Large intestine (tissue), 3 donors: ENCODE measurements around the gene RNF4. TPM values are rescaled to one million over a fixed set of nuclear protein-coding genes. Genes with fewer than 3 reads are reported as not detected.

Experiments
- DNase-seq, 2 donors: peaks; one replicate each; pipeline versions ENCODE4 v3.0.0 to v3.0.0-alpha.2; 2013
- H3K27ac ChIP-seq: one replicate; pipeline ENCODE4 v1.5.1; 2013; ENCODE audit warnings: low read length
- H3K27me3 ChIP-seq: 2 replicates; pipeline ENCODE4 v1.6.1; 2013; ENCODE audit warnings: low read length; ENCODE audit not compliant: control insufficient read depth, insufficient read depth
- H3K36me3 ChIP-seq: 2 replicates; pipeline ENCODE4 v1.6.1; 2013; ENCODE audit warnings: low read length; ENCODE audit not compliant: control insufficient read depth, insufficient read depth
- H3K4me1 ChIP-seq: one replicate; pipeline ENCODE4 v1.6.1; 2013; ENCODE audit warnings: low read length; ENCODE audit not compliant: control insufficient read depth, insufficient read depth
- H3K4me3 ChIP-seq: one replicate; pipeline ENCODE4 v1.5.1; 2013; ENCODE audit warnings: low read length
- H3K9me3 ChIP-seq: one replicate; pipeline ENCODE4 v1.6.1; 2013; ENCODE audit warnings: mild to moderate bottlenecking, low read depth, low read length, moderate library complexity; ENCODE audit not compliant: control insufficient read depth
- WGBS: methylation state at CpG from one replicate; pipeline ENCODE4 v1.1.5; 2013; ENCODE audit warnings: low lambda C conversion rate; ENCODE audit not compliant: insufficient coverage; 5-methylcytosine and 5-hydroxymethylcytosine counted together
- polyA plus RNA-seq: library from polyadenylated mRNA; unstranded; fragments of 120-200 nt; gene quantifications from one replicate; pipeline ENCODE4 v1.2.1, GENCODE V29; 2013

Gene RNF4
- polyA plus RNA-seq, 1 donor, result 37.9 TPM

DNA sequence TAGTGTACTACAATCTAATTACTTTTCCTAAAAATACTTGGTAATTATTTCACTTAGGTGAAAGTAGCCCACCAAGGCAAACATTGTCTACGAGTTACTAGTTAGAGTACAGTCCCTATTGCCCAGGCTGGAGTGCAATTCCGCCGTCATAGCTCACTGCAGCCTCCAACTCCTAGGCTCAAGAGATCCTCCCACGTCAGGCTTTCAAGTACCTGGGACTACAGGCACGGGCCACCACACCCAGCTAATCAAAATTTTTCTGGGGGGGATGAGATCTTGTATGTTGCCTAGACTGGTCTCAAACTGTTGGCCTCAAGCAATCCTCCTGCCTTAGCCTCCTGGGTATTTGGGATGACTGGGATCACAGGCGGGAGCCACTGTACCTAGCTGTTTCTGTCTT, 89.4 kb downstream of the RNF4 start:
- no peaks in the 10 kb centered on the region for H3K4me1 ChIP-seq
- H3K27me3 ChIP-seq, result no peaks in the 10 kb centered on the region
- peaks cover 8% of the 10 kb centered on the region for H3K36me3 ChIP-seq
- no peak for DNase-seq
- no peak overlapping the region for H3K27ac ChIP-seq
- WGBS, result no CpG with 5 or more reads among the region's 6 CpGs
- no peak overlapping the region for H3K4me3 ChIP-seq
- no peaks in the 10 kb centered on the region for H3K9me3 ChIP-seq

DNA sequence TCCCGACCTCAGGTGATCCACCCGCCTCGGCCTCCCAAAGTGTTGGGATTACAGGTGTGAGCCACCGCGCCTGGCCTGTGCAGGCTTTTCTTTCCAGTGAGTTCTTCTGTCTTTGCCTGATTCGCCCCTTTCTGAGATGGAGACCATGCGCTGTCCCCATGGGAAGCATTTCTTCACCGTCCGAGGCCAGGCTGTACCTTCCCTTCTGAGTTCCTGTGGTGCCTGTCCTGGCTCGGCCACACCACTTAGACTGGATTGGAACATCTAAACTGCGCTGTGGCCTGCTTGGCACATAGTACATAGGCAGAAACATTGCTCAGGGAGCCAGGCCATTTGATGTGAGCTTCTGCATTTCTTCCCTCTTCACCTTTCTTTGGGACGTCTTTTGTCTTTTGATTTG, 91.3 kb downstream of the RNF4 start:
- Histone ChIP-seq H3K36me3 (peaks cover 10% of the 10 kb centered on the region), H3K4me1 (no peaks in the 10 kb centered on the region)
- WGBS, result no CpG with 5 or more reads among the region's 12 CpGs

More for the DNA sequence above, 91.3 kb downstream of the RNF4 start:
- no peaks in the 10 kb centered on the region for H3K27me3 ChIP-seq
- H3K4me3 ChIP-seq, result no peak overlapping the region
- H3K9me3 ChIP-seq, result no peaks in the 10 kb centered on the region
- no peak overlapping the region for H3K27ac ChIP-seq
- DNase-seq, result no peak

Other genes starting within 250 kb of the RNF4 start
- 16.0 TPM for gene HAUS3, start 227.0 kb upstream of the RNF4 start, polyA plus RNA-seq
- 2.3 TPM for gene POLN, start 227.0 kb upstream of the RNF4 start, polyA plus RNA-seq
- 52.4 TPM for gene MXD4, start 207.0 kb upstream of the RNF4 start, polyA plus RNA-seq
- gene ZFYVE28, start 50.5 kb upstream of the RNF4 start, polyA plus RNA-seq, result 7.4 TPM
- gene CFAP99, start 50.2 kb upstream of the RNF4 start, polyA plus RNA-seq, result 0.09 TPM
- 20.4 TPM for gene FAM193A, start 67.5 kb downstream of the RNF4 start, polyA plus RNA-seq